ENCODE data around the gene ADAMTS9.

DNA sequence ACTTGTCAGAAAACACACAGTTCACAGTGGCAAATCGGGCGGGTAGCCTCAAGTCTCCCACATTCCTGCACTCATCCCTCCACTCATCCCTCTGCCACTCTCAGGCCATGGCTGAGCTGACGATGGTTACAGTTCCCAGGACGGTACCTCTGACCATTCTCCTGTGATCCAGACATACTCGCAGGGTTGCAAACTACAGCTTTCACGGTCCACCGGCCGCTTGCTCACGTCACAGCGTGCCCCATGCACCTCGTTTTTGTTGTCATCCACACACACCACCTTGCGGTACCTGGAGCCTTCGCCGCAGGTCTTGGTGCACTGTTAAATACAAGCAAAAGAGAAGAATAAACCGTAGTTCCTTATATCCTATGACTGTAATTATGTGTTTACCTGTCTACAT lies 137.1 kb downstream of the ADAMTS9 start:
- TF ChIP-seq, protein P1, sequence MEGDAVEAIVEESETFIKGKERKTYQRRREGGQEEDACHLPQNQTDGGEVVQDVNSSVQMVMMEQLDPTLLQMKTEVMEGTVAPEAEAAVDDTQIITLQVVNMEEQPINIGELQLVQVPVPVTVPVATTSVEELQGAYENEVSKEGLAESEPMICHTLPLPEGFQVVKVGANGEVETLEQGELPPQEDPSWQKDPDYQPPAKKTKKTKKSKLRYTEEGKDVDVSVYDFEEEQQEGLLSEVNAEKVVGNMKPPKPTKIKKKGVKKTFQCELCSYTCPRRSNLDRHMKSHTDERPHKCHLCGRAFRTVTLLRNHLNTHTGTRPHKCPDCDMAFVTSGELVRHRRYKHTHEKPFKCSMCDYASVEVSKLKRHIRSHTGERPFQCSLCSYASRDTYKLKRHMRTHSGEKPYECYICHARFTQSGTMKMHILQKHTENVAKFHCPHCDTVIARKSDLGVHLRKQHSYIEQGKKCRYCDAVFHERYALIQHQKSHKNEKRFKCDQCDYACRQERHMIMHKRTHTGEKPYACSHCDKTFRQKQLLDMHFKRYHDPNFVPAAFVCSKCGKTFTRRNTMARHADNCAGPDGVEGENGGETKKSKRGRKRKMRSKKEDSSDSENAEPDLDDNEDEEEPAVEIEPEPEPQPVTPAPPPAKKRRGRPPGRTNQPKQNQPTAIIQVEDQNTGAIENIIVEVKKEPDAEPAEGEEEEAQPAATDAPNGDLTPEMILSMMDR (IDR thresholded peaks at IDR 0.05; ENCODE audit: extremely low read depth in 1 of 2, insufficient read depth in 1 of 2, low read depth in 1 of 2, low read length in 2 of 2): no peak
- TF ChIP-seq GATA2 (IDR thresholded peaks at IDR 0.05; ENCODE audit: insufficient read depth, insufficient read length, low read depth, low read length): no peak
